OCI-LY3 (cell line): ENCODE results near the gene SRSF4.

ENCODE experiments used
- CTCF ChIP-seq: fragments of 200-600, 300-600 bp; sonication (generic); IDR thresholded peaks from 2 replicates; pipeline ENCODE4 v1.5.1; 2014; ENCODE audit warnings: antibody characterized with exemption, low read length, low read depth
- EZH2phosphoT487 ChIP-seq: fragments of 200-600 bp; shearing (Covaris generic); IDR thresholded peaks from 2 replicates; pipeline ENCODE4 v1.6.1; 2018; ENCODE audit warnings: antibody characterized with exemption, mixed run types, low read depth

GRCh38 chr1:29169976-29170375 is 11.7 kb downstream of the SRSF4 start:
- TF ChIP-seq CTCF: no peak
- TF ChIP-seq EZH2phosphoT487: no peak
